Neural cell (in vitro differentiated cells): ENCODE data around the gene EPO.

Source experiments
- TF ChIP-seq, protein P1 (sequence below): IDR thresholded peaks from 2 replicates; pipeline ENCODE4 v1.6.1; 2012; ENCODE audit warnings: borderline replicate concordance
- TF ChIP-seq, protein P2 (sequence below): fragments of 450-650 bp; IDR thresholded peaks from 2 replicates; pipeline ENCODE4 v1.5.1; 2014; ENCODE audit warnings: antibody characterized with exemption, mild to moderate bottlenecking, moderate library complexity; ENCODE audit not compliant: poor library complexity, severe bottlenecking

DNA sequence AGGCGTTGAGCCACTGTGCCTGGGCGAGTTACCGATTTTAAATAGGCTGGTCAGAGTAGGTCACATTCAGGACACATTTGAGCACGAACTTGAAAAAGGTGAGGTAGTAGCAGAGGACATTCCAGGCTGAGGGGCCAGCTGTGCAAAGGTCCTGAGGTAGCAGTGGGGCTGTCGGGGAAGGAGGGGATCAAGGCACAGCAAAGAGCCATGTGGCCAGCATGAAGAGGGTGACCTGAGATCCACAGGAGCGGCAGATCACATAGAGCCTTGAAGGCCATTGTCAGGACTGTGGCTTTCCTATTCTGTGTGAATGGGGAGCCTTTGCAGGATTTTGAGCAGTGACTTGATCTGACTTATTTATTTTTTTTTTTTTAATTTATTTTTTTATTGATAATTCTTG is 19.7 kb downstream of the EPO start:
- TF ChIP-seq, protein P1, sequence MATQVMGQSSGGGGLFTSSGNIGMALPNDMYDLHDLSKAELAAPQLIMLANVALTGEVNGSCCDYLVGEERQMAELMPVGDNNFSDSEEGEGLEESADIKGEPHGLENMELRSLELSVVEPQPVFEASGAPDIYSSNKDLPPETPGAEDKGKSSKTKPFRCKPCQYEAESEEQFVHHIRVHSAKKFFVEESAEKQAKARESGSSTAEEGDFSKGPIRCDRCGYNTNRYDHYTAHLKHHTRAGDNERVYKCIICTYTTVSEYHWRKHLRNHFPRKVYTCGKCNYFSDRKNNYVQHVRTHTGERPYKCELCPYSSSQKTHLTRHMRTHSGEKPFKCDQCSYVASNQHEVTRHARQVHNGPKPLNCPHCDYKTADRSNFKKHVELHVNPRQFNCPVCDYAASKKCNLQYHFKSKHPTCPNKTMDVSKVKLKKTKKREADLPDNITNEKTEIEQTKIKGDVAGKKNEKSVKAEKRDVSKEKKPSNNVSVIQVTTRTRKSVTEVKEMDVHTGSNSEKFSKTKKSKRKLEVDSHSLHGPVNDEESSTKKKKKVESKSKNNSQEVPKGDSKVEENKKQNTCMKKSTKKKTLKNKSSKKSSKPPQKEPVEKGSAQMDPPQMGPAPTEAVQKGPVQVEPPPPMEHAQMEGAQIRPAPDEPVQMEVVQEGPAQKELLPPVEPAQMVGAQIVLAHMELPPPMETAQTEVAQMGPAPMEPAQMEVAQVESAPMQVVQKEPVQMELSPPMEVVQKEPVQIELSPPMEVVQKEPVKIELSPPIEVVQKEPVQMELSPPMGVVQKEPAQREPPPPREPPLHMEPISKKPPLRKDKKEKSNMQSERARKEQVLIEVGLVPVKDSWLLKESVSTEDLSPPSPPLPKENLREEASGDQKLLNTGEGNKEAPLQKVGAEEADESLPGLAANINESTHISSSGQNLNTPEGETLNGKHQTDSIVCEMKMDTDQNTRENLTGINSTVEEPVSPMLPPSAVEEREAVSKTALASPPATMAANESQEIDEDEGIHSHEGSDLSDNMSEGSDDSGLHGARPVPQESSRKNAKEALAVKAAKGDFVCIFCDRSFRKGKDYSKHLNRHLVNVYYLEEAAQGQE, result no peak
- TF ChIP-seq, protein P2, sequence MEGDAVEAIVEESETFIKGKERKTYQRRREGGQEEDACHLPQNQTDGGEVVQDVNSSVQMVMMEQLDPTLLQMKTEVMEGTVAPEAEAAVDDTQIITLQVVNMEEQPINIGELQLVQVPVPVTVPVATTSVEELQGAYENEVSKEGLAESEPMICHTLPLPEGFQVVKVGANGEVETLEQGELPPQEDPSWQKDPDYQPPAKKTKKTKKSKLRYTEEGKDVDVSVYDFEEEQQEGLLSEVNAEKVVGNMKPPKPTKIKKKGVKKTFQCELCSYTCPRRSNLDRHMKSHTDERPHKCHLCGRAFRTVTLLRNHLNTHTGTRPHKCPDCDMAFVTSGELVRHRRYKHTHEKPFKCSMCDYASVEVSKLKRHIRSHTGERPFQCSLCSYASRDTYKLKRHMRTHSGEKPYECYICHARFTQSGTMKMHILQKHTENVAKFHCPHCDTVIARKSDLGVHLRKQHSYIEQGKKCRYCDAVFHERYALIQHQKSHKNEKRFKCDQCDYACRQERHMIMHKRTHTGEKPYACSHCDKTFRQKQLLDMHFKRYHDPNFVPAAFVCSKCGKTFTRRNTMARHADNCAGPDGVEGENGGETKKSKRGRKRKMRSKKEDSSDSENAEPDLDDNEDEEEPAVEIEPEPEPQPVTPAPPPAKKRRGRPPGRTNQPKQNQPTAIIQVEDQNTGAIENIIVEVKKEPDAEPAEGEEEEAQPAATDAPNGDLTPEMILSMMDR, result no peak
